ENCODE results near the gene FAM32A.

FAM32A gene

GRCh38 chr19:16185123-16185767 lies at the start of gene FAM32A:
Gene FAM32A, plus strand, starts transcription at chr19:16185410. Its CDS starts 33 bp downstream, at chr19:16185443.
- TF ChIP-seq CTCF (IDR thresholded peaks at IDR 0.05; ENCODE audit: low read depth, low read length): no peak
- TF ChIP-seq EZH2phosphoT487 (IDR thresholded peaks at IDR 0.05; ENCODE audit: low read depth): no peak
- H3K27me3 ChIP-seq (ENCODE audit: low read depth, low read length): no peaks in the 10 kb centered on the region
- no peaks in the 10 kb centered on the region for H4K20me1 ChIP-seq (ENCODE audit: insufficient read depth, low read length)
- peak within 1 kb of the TSS; percentile 57 for H3K27ac ChIP-seq (ENCODE audit: low read length)
- H3K4me2 ChIP-seq (ENCODE audit: low read length): peak within 1 kb of the TSS; percentile 98
- peak within 1 kb of the TSS; percentile 96 for H3K4me3 ChIP-seq (ENCODE audit: low read length)
- peak within 1 kb of the TSS; percentile 92 for H3K9ac ChIP-seq (ENCODE audit: low read length)
- H2AFZ ChIP-seq (ENCODE audit: low read depth, low read length): peak within 1 kb of the TSS; percentile 80
- H3K79me2 ChIP-seq (ENCODE audit: low read length): peaks cover 28% of the 10 kb centered on the region
- H3K36me3 ChIP-seq (replicated peaks; ENCODE audit: low read depth, low read length): peaks cover 25% of the 10 kb centered on the region
- peaks cover 33% of the 10 kb centered on the region for H3K4me1 ChIP-seq (ENCODE audit: low read length)
- H3K9me3 ChIP-seq (ENCODE audit: insufficient read depth, low read length): no peaks in the 10 kb centered on the region

DNA sequence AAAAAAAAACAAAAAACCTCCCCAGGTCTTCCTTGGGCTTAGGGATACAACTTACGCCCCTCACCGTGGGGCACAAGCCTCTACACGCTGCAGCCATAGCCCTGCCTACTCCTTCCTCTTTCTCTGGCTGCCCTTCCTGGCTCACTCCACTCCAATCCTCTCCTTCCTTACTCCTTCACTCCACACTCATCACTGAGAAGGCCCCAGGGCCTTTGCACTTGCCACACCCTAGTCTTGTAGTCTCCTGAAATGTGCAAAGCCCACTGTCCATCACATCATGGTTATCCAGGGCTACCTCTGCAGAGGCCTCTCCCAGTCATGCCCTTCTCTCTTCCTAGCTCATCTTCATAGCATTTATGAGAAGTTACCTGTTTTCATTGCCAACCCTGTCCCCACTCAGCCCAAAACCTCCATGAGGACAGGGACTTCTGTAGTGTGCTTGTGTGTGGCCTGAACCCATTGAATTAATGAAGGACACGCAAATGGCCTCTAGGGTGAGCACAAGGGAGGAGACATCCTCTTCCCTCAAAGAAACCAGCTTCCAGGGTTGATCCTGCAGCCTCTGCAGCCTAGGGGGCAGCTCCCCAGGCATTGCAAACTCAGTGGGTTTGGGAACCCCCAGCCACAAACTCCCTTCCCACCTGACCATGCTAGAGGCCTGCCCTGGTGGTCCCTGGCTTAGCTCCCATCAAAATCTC lies 49.6 kb upstream of the FAM32A start:
- Histone ChIP-seq H3K4me2 (ENCODE audit: low read length) (no peak overlapping the region), H2AFZ (ENCODE audit: low read depth, low read length) (no peak overlapping the region), H4K20me1 (ENCODE audit: insufficient read depth, low read length) (no peaks in the 10 kb centered on the region), H3K27ac (ENCODE audit: low read length) (0 out of 2 replicates have a peak overlapping the region, but pooled peaks have one; percentile 42), H3K9ac (ENCODE audit: low read length) (no peak overlapping the region), H3K27me3 (ENCODE audit: low read depth, low read length) (no peaks in the 10 kb centered on the region), H3K79me2 (ENCODE audit: low read length) (peaks cover 10% of the 10 kb centered on the region), H3K9me3 (ENCODE audit: insufficient read depth, low read length) (no peaks in the 10 kb centered on the region), H3K36me3 (replicated peaks; ENCODE audit: low read depth, low read length) (peaks cover 39% of the 10 kb centered on the region), H3K4me1 (ENCODE audit: low read length) (peaks cover 21% of the 10 kb centered on the region), H3K4me3 (ENCODE audit: low read length) (no peak overlapping the region)
- TF ChIP-seq EZH2phosphoT487 (IDR thresholded peaks at IDR 0.05; ENCODE audit: low read depth): no peak

- peaks cover 5% of the 10 kb centered on the region for H3K79me2 ChIP-seq (ENCODE audit: low read length)
- no peaks in the 10 kb centered on the region for H3K9me3 ChIP-seq (ENCODE audit: insufficient read depth, low read length)
- no peak overlapping the region for H3K4me3 ChIP-seq (ENCODE audit: low read length)
- H3K27ac ChIP-seq (ENCODE audit: low read length): peak overlapping the region; percentile 42
- no peak for TF ChIP-seq EZH2phosphoT487 (IDR thresholded peaks at IDR 0.05; ENCODE audit: low read depth)
- no peak for TF ChIP-seq CTCF (IDR thresholded peaks at IDR 0.05; ENCODE audit: low read depth, low read length)
- no peaks in the 10 kb centered on the region for H3K27me3 ChIP-seq (ENCODE audit: low read depth, low read length)
- peaks cover 34% of the 10 kb centered on the region for H3K36me3 ChIP-seq (replicated peaks; ENCODE audit: low read depth, low read length)
- H3K4me1 ChIP-seq (ENCODE audit: low read length): peaks cover 29% of the 10 kb centered on the region
- H2AFZ ChIP-seq (ENCODE audit: low read depth, low read length): no peak overlapping the region
- no peak overlapping the region for H3K9ac ChIP-seq (ENCODE audit: low read length)
- peak overlapping the region; percentile 8 for H3K4me2 ChIP-seq (ENCODE audit: low read length)
- no peaks in the 10 kb centered on the region for H4K20me1 ChIP-seq (ENCODE audit: insufficient read depth, low read length)
Observed at GRCh38 chr19:16136185-16136999, 48.8 kb upstream of the FAM32A start.

DNA sequence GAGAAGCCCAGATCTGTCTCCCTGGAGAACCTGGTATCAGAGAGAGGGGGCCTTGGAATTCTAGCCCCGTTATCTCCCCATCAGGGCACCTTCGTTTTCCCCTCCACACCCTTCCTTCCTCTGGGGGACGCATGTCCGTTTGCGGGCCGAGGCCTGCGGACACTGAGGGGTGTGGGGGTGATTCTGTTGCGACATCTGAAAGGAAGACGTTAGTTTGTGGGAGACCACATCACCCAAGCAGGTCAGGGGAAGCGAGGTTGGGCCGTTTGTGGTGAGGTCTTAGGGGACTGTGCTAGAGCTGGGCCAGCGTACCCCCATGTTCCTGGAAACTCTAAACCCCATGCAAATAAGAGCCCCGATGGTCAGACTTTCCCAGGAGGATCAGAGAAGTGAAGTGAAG lies 45.5 kb upstream of the FAM32A start:
- no peaks in the 10 kb centered on the region for H3K9me3 ChIP-seq (ENCODE audit: insufficient read depth, low read length)
- peaks cover 12% of the 10 kb centered on the region for H3K36me3 ChIP-seq (replicated peaks; ENCODE audit: low read depth, low read length)
- no peak overlapping the region for H3K4me2 ChIP-seq (ENCODE audit: low read length)
- H3K9ac ChIP-seq (ENCODE audit: low read length): no peak overlapping the region
- no peaks in the 10 kb centered on the region for H3K27me3 ChIP-seq (ENCODE audit: low read depth, low read length)
- peaks cover 17% of the 10 kb centered on the region for H3K79me2 ChIP-seq (ENCODE audit: low read length)
- no peak overlapping the region; the same call in 1 of the 2 replicates for H2AFZ ChIP-seq (ENCODE audit: low read depth, low read length)
- no peak for TF ChIP-seq CTCF (IDR thresholded peaks at IDR 0.05; ENCODE audit: low read depth, low read length)
- TF ChIP-seq EZH2phosphoT487 (IDR thresholded peaks at IDR 0.05; ENCODE audit: low read depth): no peak
- no peaks in the 10 kb centered on the region for H4K20me1 ChIP-seq (ENCODE audit: insufficient read depth, low read length)
- H3K4me3 ChIP-seq (ENCODE audit: low read length): no peak overlapping the region
- peaks cover 60% of the 10 kb centered on the region for H3K4me1 ChIP-seq (ENCODE audit: low read length)
- peak overlapping the region; percentile 6; the same call in 1 of the 2 replicates for H3K27ac ChIP-seq (ENCODE audit: low read length)
